Aorta (tissue), 5 donors: ENCODE data around the gene WNT11. TPM values are rescaled to one million over a fixed set of nuclear protein-coding genes. Genes with fewer than 3 reads are reported as not detected.

Experiments
- ATAC-seq: fragments of 200-7000 bp; cut with Tn5 transposase; one replicate; pipeline ENCODE4 v1.9.1; 2022; ENCODE audit warnings: moderate library complexity; ENCODE audit not compliant: low FRiP score
- DNase-seq, 2 donors: peaks; one replicate each; pipeline ENCODE4 v3.0.0-alpha.2; 2020
- H3K27ac ChIP-seq, 2 donors: one replicate each; pipeline ENCODE4 v1.5.1; 2013; ENCODE audit warnings: low read length in 2 of 2, mild to moderate bottlenecking in 2 of 2, moderate library complexity in 2 of 2, control low read depth in 1 of 2, inconsistent platforms in 1 of 2, low read depth in 1 of 2
- H3K27me3 ChIP-seq, 2 donors: one replicate each; pipeline ENCODE4 v1.6.1; 2013; ENCODE audit warnings: control low read depth in 1 of 2, low read length in 1 of 2, mild to moderate bottlenecking in 1 of 2, moderate library complexity in 1 of 2; ENCODE audit not compliant: insufficient read depth in 2 of 2, control insufficient read depth in 1 of 2
- H3K36me3 ChIP-seq, 2 donors: one replicate each; pipeline ENCODE4 v1.6.1; 2013; ENCODE audit warnings: control low read depth in 1 of 2, low read length in 1 of 2, mild to moderate bottlenecking in 1 of 2; ENCODE audit not compliant: insufficient read depth in 2 of 2, control insufficient read depth in 1 of 2
- H3K4me1 ChIP-seq, 2 donors: one replicate each; pipeline ENCODE4 v1.6.1; 2013; ENCODE audit warnings: low read length in 2 of 2, control low read depth in 1 of 2, mild to moderate bottlenecking in 1 of 2, moderate library complexity in 1 of 2; ENCODE audit not compliant: insufficient read depth in 2 of 2, control insufficient read depth in 1 of 2
- H3K4me3 ChIP-seq, 2 donors: one replicate each; pipeline ENCODE4 v1.5.1; 2013; ENCODE audit warnings: low read length in 2 of 2, control low read depth in 1 of 2, mild to moderate bottlenecking in 1 of 2
- H3K9me3 ChIP-seq: one replicate; pipeline ENCODE4 v1.6.1; 2013; ENCODE audit warnings: mild to moderate bottlenecking, low read length; ENCODE audit not compliant: control insufficient read depth
- WGBS, 2 donors: extraction: QIAGEN DNeasy Blood & Tissue Kit; methylation state at CpG; one replicate each; pipeline ENCODE4 v1.1.7; 2013; 5-methylcytosine and 5-hydroxymethylcytosine counted together
- intact Hi-C, 2 donors: fragments of 100-400 bp; cut with DNase I; formaldehyde crosslinking; loops; one replicate each; pipeline versions ENCODE4 v1.14.2 to v1.15.0; 2022
- polyA plus RNA-seq, 2 donors: library from polyadenylated mRNA; stranded (reverse); fragments of 200-250 nt; gene quantifications; one replicate each; pipeline ENCODE4 v1.2.3, GENCODE V29; 2013
- total RNA-seq, 2 donors: library from RNA; stranded (reverse); fragmentation: NEBNext Ultra II Directional; extraction: Animal tissue kit (Norgen Biotek cat#: 25700); gene quantifications; one replicate each; pipeline ENCODE4 v1.2.1, GENCODE V29; 2021
- donor health status: healthy with polysubstance abuse.
- donor health status: Bipolar disorder and iron deficiency.
- donor health status: DM: no; HTN: no; CAD: no.
- donor health status: DM: no; HTN: no; CAD: no.
- donor health status: DM: yes; HTN: yes; CAD: no.

WNT11 gene
- total and polyA plus RNA-seq, 4 donors: 0.25 to 30.0 (median 4.1) TPM

DNA sequence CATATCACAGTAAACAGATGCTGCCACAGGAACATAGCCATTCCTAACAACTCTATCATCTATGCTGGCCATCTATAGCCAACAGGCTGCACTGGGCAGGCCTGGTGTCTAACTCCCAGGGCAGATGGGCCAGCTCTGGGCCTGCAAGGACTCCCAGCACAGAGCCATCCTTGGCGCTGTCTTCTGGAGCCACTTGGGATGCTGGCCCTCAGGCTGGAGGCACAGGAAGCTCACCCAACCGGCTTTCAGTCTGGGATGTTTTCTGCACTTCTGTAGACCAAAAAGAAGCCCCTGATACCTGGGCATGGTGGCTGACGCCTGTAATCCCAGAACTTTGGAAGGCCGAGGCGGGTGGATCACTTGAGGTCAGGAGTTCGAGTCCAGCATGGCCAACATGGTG is 40.8 kb upstream of the WNT11 start:
- Histone ChIP-seq H3K9me3 (no peaks in the 10 kb centered on the region), H3K4me3 (no peak overlapping the region), H3K27me3 (no peaks in the 10 kb centered on the region), H3K36me3 (no peaks in the 10 kb centered on the region), H3K4me1 (no peaks in the 10 kb centered on the region), H3K27ac (no peak overlapping the region)
- DNase-seq: peak; percentile 12 to 16
- WGBS, 2 donors: 94 to 96% methylated on average over 6 of the region's 6 CpGs
- no peak for ATAC-seq
- intact Hi-C loops: no loop called here

DNA sequence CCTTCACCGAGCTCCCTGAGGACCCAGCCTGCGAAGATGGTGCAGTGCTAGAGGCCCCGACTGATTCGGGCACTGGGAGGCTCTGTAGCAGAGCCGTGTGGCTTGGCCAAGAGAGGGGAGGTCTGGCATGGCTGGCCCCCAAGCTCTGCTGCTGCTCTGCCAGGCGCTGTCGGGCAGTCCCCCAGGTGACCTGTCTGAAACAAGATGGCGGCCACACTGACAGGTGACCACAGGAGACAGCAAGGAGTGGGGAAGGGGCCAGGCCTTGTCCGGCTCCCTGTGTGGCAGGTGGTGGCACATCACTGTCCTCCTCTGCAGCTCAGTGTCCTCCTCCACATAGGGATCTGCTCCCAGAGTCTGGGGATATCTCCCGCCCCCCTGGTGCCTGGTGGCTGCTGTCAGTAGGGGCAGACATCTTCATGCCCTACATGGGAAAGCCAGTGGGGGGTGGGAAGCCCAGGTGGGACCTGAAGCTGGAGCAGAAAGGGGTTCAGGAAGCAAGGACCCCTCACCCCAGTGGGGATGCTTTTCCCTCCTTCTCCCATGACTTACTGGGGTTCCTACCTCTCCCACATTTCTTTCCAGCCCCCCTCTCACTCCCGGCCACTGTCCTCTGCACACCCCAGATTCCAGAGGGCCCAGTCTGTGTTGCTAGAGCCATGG is 40.1 kb upstream of the WNT11 start:
- H3K27me3 ChIP-seq: no peaks in the 10 kb centered on the region
- intact Hi-C loops: no loop called here
- H3K4me3 ChIP-seq: no peak overlapping the region
- ATAC-seq (no peak), DNase-seq (peak; percentile 42 to 71)
- no peaks in the 10 kb centered on the region for H3K36me3 ChIP-seq
- H3K9me3 ChIP-seq: no peaks in the 10 kb centered on the region
- 96% methylated on average over 11 of the region's 11 CpGs for WGBS, 2 donors
- no peaks in the 10 kb centered on the region for H3K4me1 ChIP-seq
- no peak overlapping the region for H3K27ac ChIP-seq

DNA sequence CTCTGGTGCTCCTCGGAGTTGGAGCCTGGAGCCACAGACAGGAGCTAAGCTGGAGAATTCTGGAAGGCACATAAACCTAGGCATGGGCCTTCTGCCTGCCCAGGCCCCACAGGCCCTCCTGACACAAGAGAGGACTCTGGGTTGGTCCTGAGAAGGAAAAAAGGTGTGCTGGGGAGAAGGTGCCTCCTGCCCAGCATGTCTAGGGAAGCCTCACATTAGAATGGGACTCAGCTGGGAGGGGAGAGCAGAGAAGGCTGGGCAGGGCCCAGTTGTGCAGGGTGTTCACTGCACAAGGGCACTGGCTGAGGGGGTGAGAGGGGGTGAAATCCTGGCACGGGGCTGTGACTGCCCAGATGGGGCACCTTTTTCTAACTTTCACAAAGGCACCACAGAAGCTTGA is 39.4 kb upstream of the WNT11 start:
- H3K9me3 ChIP-seq: no peaks in the 10 kb centered on the region
- no peaks in the 10 kb centered on the region for H3K36me3 ChIP-seq
- H3K4me3 ChIP-seq: no peak overlapping the region
- H3K4me1 ChIP-seq: no peaks in the 10 kb centered on the region
- DNase-seq (peak; percentile 21 to 50), ATAC-seq (no peak)
- no peak overlapping the region for H3K27ac ChIP-seq
- 80 to 89% methylated on average over 2 of the region's 2 CpGs for WGBS, 2 donors
- H3K27me3 ChIP-seq: no peaks in the 10 kb centered on the region
- intact Hi-C loops: no loop called here

DNA sequence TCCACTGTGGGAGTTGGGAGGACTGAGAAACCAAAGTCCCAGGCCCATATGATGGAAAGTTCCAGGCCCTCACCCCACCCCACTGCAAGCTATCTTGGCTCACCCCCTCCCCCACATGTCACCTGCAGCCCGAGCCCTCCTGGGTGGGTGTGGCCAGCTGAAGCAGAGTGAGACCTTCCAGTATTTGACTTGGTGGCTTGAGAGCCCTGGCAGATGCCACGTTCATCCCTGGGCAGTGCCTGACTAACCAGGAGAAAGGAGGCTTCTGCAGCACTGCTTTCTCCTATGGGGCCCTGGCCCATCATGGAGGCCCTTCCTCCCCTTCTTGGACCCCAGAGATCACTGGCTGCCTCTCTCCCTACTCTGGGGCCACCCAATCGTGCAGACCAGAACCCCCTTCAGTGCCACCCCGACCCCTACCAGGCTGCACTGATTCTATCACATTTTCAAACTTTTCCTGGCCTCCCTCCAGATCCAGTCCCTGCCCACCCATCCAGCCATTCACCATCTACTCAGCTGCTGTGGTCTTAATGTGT is 38.1 kb upstream of the WNT11 start:
- Histone ChIP-seq H3K27me3 (no peaks in the 10 kb centered on the region), H3K4me1 (no peaks in the 10 kb centered on the region), H3K27ac (no peak overlapping the region), H3K4me3 (no peak overlapping the region), H3K36me3 (no peaks in the 10 kb centered on the region), H3K9me3 (no peaks in the 10 kb centered on the region)
- ATAC-seq (no peak), DNase-seq (peak in 1 of 2 donors; percentile 63)
- WGBS, 2 donors: 82 to 87% methylated on average over 4 of the region's 4 CpGs
- intact Hi-C loops: no loop called here

DNA sequence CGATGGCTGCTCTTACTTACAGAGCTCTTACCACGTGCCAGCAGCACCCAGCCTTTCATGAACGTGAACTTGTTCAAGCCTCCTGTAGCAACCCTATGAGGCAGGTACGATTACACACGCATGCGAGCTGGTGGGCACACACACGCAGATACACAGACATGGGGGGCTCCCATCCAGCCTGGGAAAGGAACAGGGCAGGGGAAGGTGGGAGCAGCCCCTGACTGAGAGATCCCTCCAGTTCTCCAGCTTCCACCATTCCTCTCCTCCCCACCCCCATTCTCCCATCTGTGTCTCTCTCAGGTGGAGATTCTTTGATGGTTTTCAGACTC is 37.6 kb upstream of the WNT11 start:
- no peaks in the 10 kb centered on the region for H3K27me3 ChIP-seq
- no peaks in the 10 kb centered on the region for H3K4me1 ChIP-seq
- WGBS, 2 donors: 78 to 80% methylated on average over 7 of the region's 7 CpGs
- DNase-seq: peak in 1 of 2 donors; percentile 54
- no peak overlapping the region for H3K4me3 ChIP-seq
- intact Hi-C loops: no loop called here
- no peak for ATAC-seq
- H3K9me3 ChIP-seq: no peaks in the 10 kb centered on the region
- no peaks in the 10 kb centered on the region for H3K36me3 ChIP-seq
- H3K27ac ChIP-seq: no peak overlapping the region

DNA sequence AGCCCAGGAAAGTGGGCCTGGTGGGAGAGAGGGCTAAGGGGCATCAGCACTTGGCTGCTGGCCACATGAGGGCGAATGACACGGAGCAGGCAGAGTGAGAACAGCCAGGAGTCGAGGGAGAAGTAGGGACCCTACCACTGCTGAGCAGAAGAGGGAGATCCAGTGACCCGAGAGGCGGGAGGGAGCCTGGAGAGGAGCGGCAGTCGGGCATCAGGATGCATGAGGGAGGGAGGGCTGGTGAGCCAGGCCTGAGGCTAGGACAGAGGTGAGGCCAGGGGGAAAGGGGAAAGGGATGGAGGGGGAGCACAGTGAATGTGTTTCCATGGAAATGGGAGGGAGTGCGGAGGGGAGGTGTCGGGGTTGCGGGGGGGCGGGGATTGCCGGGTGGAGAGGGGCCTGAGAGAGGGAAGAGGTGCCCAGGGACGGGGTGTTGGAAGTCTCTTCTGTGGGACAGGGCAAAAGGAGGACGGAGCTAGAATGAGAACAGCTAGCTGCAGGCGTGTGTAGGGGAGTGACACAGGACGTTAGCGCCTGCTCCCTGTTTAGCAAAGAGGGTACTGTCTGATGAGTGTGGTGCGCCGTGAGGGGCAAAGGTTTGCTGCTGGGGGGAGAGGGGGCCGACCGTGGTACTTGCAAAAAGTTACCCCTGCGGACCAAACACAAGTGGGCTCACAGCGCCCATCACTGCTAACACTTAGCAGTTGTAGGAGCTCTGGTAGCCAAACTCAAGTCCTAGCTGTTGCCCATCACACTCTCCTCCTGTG is 37.1 kb upstream of the WNT11 start:
- whole genome bisulfite sequencing, 2 donors: 43 to 48% methylated on average over 22 to 23 of the region's 23 CpGs
- ATAC-seq (no peak), DNase-seq (peak in 1 of 2 donors; percentile 63)
- H3K4me1 ChIP-seq: no peaks in the 10 kb centered on the region
- no peak overlapping the region for H3K4me3 ChIP-seq
- no peak overlapping the region for H3K27ac ChIP-seq
- no peaks in the 10 kb centered on the region for H3K36me3 ChIP-seq
- intact Hi-C loops: no loop called here
- H3K27me3 ChIP-seq: no peaks in the 10 kb centered on the region
- no peaks in the 10 kb centered on the region for H3K9me3 ChIP-seq

DNA sequence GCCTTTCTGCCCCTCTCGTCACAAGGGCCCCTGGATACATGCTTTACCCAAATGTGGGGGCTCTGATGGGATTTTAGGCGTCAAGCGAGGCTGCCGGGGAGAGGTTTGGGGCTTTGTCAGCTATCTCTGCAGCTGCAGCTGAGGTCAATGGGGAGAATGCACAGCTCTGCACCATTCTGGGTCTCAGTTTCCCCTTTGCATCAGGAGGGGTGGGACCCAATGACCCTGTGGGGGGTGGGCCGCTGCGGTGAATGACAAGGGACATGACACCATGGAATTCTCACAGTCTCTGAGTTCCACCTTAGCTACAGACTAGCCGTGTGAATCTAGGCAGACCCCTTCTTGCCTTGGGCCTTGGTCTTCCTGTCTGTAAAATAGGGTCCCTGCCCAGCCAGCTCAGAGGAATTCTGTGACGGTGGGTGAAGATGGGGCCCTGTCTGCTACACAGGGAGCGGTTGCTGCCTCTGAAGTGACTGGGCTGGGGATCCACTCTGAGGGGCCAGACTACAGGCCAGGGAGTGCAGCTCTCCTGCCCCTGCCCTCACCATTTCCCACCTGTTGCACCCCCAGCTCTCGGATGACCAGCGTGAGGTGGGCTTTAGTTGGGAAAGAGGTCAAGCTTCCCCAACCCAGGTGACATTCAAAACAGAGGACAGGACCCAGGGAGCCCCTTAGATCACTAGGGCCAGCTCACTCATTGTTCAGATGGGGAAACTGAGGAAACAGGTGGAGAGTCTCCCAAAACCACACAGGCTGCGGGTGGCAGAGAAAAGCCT is 35.9 kb upstream of the WNT11 start:
- no peaks in the 10 kb centered on the region for H3K27me3 ChIP-seq
- no peaks in the 10 kb centered on the region for H3K9me3 ChIP-seq
- no peaks in the 10 kb centered on the region for H3K4me1 ChIP-seq
- no peak overlapping the region for H3K27ac ChIP-seq
- no peak for ATAC-seq
- no peak overlapping the region for H3K4me3 ChIP-seq
- DNase-seq: peak; percentile 18 to 49
- no peaks in the 10 kb centered on the region for H3K36me3 ChIP-seq
- intact Hi-C loops: no loop called here
- 95 to 99% methylated on average over 12 of the region's 12 CpGs for WGBS, 2 donors

DNA sequence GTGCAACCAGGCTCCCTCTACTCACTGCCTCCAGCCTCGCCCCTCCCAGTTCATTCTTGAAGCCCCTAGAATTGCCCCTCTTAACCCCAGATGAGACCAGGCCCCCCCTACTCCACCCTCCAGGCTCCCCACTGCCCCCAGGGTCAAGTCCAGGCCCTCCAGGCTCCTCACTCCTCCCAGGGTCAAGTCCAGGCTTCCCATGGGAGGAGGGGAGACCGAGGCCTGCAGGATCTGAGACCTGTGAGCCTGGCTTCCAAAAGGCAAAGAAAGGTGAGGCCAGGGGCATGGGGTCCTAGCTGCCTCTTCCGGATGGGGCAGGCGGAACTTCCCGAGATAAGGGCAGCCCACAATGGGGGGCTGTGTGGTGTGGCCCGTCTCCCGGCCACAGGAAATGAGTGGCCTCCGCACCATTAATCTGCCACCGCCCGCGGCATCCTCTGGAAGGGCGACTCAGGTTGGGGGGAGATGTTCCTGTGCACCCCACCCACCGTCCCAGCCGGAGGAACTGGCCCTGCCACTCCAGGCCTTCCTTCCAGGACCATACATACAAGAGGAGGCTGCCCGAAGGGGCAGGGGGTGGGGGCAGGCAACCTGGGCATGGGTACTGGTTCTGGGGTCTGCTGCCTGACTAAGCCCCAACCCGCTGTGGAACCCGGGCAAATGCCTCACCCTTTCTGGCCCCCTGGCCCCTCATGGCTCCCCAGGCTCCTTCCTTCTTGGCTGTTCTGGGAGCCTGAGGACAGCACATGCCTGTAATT is 35.1 kb upstream of the WNT11 start:
- DNase-seq (peak; percentile 21 to 64), ATAC-seq (no peak)
- no peak overlapping the region for H3K4me3 ChIP-seq
- no peaks in the 10 kb centered on the region for H3K36me3 ChIP-seq
- intact Hi-C loops: no loop called here
- no peaks in the 10 kb centered on the region for H3K4me1 ChIP-seq
- no peak overlapping the region for H3K27ac ChIP-seq
- WGBS, 2 donors: 88 to 94% methylated on average over 16 to 17 of the region's 17 CpGs
- H3K27me3 ChIP-seq: no peaks in the 10 kb centered on the region
- H3K9me3 ChIP-seq: no peaks in the 10 kb centered on the region
